Panc1 (cell line): ENCODE results near the gene PTAFR. TPM values are rescaled to one million over a fixed set of nuclear protein-coding genes. Genes with fewer than 3 reads are reported as not detected.

Experiments
- ATAC-seq: fragments of 200-7000 bp; cut with Tn5 transposase; 2 replicates; pipeline ENCODE4 v1.9.1; 2020; ENCODE audit warnings: mild to moderate bottlenecking, moderate library complexity
- BruUV-seq: library from RNA; stranded (reverse); fragments of 400-500 nt; replicated peaks from 2 replicates; lab custom pipeline; 2021; lab: Mats Ljungman, UMichigan
- CTCF ChIA-PET: fragments of 300-600 bp; sonication (Branson Sonifier 250); formaldehyde crosslinking; loops from one replicate; lab custom pipeline; 2022; ENCODE audit warnings: antibody characterized with exemption; lab: Charles Lee
- POLR2A ChIA-PET: fragments of 300-600 bp; sonication (Branson Sonifier 250); formaldehyde crosslinking; loops from one replicate; lab custom pipeline; 2022; ENCODE audit warnings: antibody characterized with exemption; lab: Charles Lee
- DNase-seq: peaks from one replicate; pipeline ENCODE4 v3.0.0-alpha.2; 2010; ENCODE audit warnings: low read depth, low spot score
- H3K27ac ChIP-seq: 2 replicates; pipeline ENCODE4 v1.5.1; 2011; ENCODE audit warnings: mild to moderate bottlenecking, low read length, inconsistent platforms
- H3K27me3 ChIP-seq: fragments of 200-500 bp; sonication (Bioruptor generic); 2 replicates; pipeline ENCODE4 v1.6.0; 2014; ENCODE audit warnings: low read length, inconsistent platforms; ENCODE audit not compliant: control insufficient read depth, insufficient read depth
- H3K36me3 ChIP-seq: fragments of 200-500 bp; sonication (Bioruptor generic); 2 replicates; pipeline ENCODE4 v1.5.1; 2014; ENCODE audit warnings: inconsistent platforms, mild to moderate bottlenecking, low read length, moderate library complexity; ENCODE audit not compliant: control insufficient read depth, insufficient read depth
- H3K4me1 ChIP-seq: 2 replicates; pipeline ENCODE4 v1.5.1; 2011; ENCODE audit warnings: inconsistent platforms, mild to moderate bottlenecking, low read length, moderate library complexity; ENCODE audit not compliant: control insufficient read depth, insufficient read depth
- H3K4me3 ChIP-seq, 2 experiments: 2 replicates each; pipeline ENCODE4 v1.5.1; 2011 to 2012; ENCODE audit warnings: low read depth in 2 of 2, low read length in 2 of 2, mild to moderate bottlenecking in 2 of 2, inconsistent platforms in 1 of 2, moderate library complexity in 1 of 2
- H3K9me3 ChIP-seq: fragments of 200-500 bp; sonication (Bioruptor generic); 2 replicates; pipeline ENCODE4 v1.5.1; 2014; ENCODE audit warnings: low read depth, mild to moderate bottlenecking, inconsistent platforms, low read length, moderate library complexity; ENCODE audit not compliant: control insufficient read depth, insufficient read depth
- CTCF ChIP-seq: fragments of 450-650 bp; IDR thresholded peaks from 2 replicates; pipeline ENCODE4 v1.5.1; 2017; ENCODE audit warnings: mild to moderate bottlenecking
- POLR2AphosphoS5 ChIP-seq: IDR thresholded peaks from 2 replicates; pipeline ENCODE4 v1.6.1; 2012; ENCODE audit warnings: mild to moderate bottlenecking, low read depth, low read length, moderate library complexity
- REST ChIP-seq, 2 experiments: IDR thresholded peaks; 2 replicates each; pipeline ENCODE4 v1.6.1; 2011 to 2012; ENCODE audit warnings: low read depth in 2 of 2, control low read depth in 1 of 2, low read length in 1 of 2, mild to moderate bottlenecking in 1 of 2, moderate library complexity in 1 of 2; ENCODE audit not compliant: insufficient read depth in 1 of 2
- SIN3A ChIP-seq: IDR thresholded peaks from 2 replicates; pipeline ENCODE4 v1.6.1; 2012; ENCODE audit warnings: low read depth, mild to moderate bottlenecking, low read length, moderate library complexity, borderline replicate concordance; ENCODE audit not compliant: insufficient read depth
- TCF7L2 ChIP-seq: IDR thresholded peaks from 2 replicates; pipeline ENCODE4 v1.6.1; 2011; ENCODE audit warnings: mild to moderate bottlenecking, low read depth, low read length, inconsistent platforms
- in situ Hi-C: cut with HindIII; loops from 2 replicates; pipeline ENCODE4 v1.10.0; 2016; ENCODE audit warnings: low sequenced_read_pairs, low pct_unique_long_range_greater_than_20kb
- intact Hi-C: fragments of 100-400 bp; cut with micrococcal nuclease; formaldehyde crosslinking; loops from one replicate; pipeline ENCODE4 v1.10.0; 2022; ENCODE audit not compliant: unreplicated experiment
- total RNA-seq: library from RNA; stranded (reverse); gene quantifications from one replicate; pipeline ENCODE4 v1.2.1, GENCODE V29; 2021; ENCODE audit not compliant: unreplicated experiment

PTAFR gene
- total RNA-seq, 1 experiment from 2014 or later, result 0.13 TPM

GRCh38 chr1:28134651-28135207 is 41.8 kb downstream of the PTAFR start:
- Histone ChIP-seq H3K9me3 (no peaks in the 10 kb centered on the region), H3K4me3 (no peak overlapping the region), H3K4me1 (no peaks in the 10 kb centered on the region), H3K27me3 (no peaks in the 10 kb centered on the region), H3K36me3 (no peaks in the 10 kb centered on the region), H3K27ac (no peak overlapping the region)
- intact Hi-C loops, result no loop called here
- DNase-seq, result no peak
- BruUV-seq, result no TSS peak
- TF ChIP-seq POLR2AphosphoS5 (no peak), REST (IDR thresholded peaks at IDR 0.05; ENCODE audit: insufficient read depth in 1 of 2, low read depth in 2 of 2, low read length in 1 of 2) (no peak), TCF7L2 (no peak), CTCF (no peak)
- in situ Hi-C loops, result no loop called here
- CTCF ChIA-PET, result no interaction called here
- POLR2A ChIA-PET, result interaction anchor here (0.5 kb wide), 1 partner anchor 66 kb away, joined by 3 read pairs; no protein-coding TSS in a partner anchor
- no peak for ATAC-seq

GRCh38 chr1:28132171-28133167 is 44.0 kb downstream of the PTAFR start:
- no peak overlapping the region for H3K4me3 ChIP-seq
- no peak overlapping the region for H3K27ac ChIP-seq
- no peak for ATAC-seq
- ChIA-PET POLR2A (interaction anchor here (0.6 kb wide), 1 partner anchor 16 kb away, joined by 4 read pairs; no protein-coding TSS in a partner anchor), CTCF (no interaction called here)
- no peaks in the 10 kb centered on the region for H3K4me1 ChIP-seq
- intact Hi-C loops, result no loop called here
- no TSS peak for BruUV-seq
- in situ Hi-C loops, result no loop called here
- no peak for DNase-seq
- H3K27me3 ChIP-seq, result no peaks in the 10 kb centered on the region
- TF ChIP-seq POLR2AphosphoS5, result no peak
- no peak for TF ChIP-seq CTCF
- no peak for TF ChIP-seq SIN3A
- no peak for TF ChIP-seq TCF7L2
- TF ChIP-seq REST (IDR thresholded peaks at IDR 0.05; ENCODE audit: insufficient read depth in 1 of 2, low read depth in 2 of 2, low read length in 1 of 2), result no peak
- no peaks in the 10 kb centered on the region for H3K9me3 ChIP-seq
- H3K36me3 ChIP-seq, result no peaks in the 10 kb centered on the region
